ENCODE results near the gene SMIM24. TPM values are rescaled to one million over a fixed set of nuclear protein-coding genes. Genes with fewer than 3 reads are reported as not detected.
A peak's percentile ranks its signal among the peaks of the same experiment; 100 is the strongest.
"Not testable (repeated sequence)": the region's sequence is repeated elsewhere in the genome, so short reads cannot be mapped to it uniquely, and the experiment has no call there.

Gene SMIM24
- total and polyA plus RNA-seq, 11 donors = 0.15 TPM; not detected in 10

DNA sequence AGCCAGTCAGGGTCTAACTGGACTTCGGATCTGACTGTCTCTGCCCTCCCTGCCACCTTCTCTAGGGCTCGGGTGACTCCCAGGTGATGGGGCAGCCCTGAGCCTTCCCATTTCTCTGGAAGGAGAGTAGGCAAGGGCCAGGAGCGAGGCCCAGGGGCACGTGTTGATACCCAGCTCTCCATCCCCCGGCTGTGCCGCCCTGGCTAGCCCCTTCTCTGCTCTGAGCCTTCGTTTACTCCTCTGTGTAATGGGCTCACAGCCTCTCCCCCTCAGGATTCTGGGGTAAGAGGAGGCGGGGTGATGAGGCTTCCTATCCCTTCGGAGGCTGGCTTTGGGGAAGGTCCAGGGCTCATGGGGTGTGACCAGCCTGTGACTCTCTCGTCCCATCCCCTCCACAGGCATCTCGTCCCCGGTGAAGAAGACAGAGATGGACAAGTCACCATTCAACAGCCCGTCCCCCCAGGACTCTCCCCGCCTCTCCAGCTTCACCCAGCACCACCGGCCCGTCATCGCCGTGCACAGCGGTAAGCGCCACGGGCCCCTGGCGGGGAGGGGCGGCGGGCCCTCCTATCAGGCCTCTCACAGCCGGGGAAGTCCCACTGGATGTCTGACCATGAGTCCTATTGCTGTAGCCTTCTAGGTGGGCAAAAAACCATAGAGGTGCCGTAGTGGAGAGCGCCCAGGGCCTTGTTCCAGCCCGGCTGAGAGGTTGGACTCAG lies 31.6 kb downstream of the SMIM24 start:
- H3K27ac ChIP-seq = peak overlapping the region in 3 of 12 donors; percentile 15 to 92 (median 25)
- 93 to 95% (median 94%) methylated on average over 21 to 28 of the region's 28 CpGs for WGBS, 4 donors
- ATAC-seq = no peak
- intact Hi-C loops (cut with DNase I) = no loop called here
- no peak overlapping the region for H3K4me3 ChIP-seq
- no peaks in the 10 kb centered on the region for H3K9me3 ChIP-seq
- H3K36me3 ChIP-seq = peaks cover 3 to 86% (median 71%) of the 10 kb centered on the region in 9 donors
- DNase-seq = no peak
- H3K27me3 ChIP-seq = no peaks in the 10 kb centered on the region
- TF ChIP-seq POLR2A (IDR thresholded peaks at IDR 0.05) = no peak
- peaks cover 9 to 43% (median 31%) of the 10 kb centered on the region in 12 donors for H3K4me1 ChIP-seq

DNA sequence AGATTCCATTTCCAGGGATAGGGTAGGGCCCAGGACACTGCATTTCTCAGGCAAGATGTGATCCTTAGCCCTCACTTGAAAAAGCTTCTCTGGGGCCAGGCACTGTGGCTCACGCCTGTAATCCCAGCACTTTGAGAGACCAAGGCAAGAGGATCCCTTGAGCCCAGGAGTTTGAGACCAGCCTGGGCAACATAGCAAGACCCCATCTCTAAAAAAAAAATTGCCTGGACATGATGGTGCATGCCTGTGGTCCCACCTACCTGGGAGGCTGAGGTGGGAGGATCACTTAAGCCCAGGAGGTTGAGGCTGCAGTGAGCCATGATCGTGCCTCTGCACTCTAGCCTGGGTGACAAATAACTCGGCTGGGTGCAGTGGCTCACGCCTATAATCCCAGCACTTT lies 33.7 kb downstream of the SMIM24 start:
- H3K4me3 ChIP-seq; ATAC-seq; DNase-seq; H3K27me3 ChIP-seq; intact Hi-C loops (cut with DNase I); H3K9me3 ChIP-seq: not testable (repeated sequence)
- Histone ChIP-seq H3K36me3 (peaks cover 0 to 69% (median 54%) of the 10 kb centered on the region in 9 donors), H3K27ac (peak overlapping the region in 3 of 12 donors; percentile 3 to 53 (median 14)), H3K4me1 (peaks cover 9 to 50% (median 38%) of the 10 kb centered on the region in 12 donors)
- WGBS, 4 donors = 95 to 98% (median 97%) methylated on average over 4 of the region's 4 CpGs

DNA sequence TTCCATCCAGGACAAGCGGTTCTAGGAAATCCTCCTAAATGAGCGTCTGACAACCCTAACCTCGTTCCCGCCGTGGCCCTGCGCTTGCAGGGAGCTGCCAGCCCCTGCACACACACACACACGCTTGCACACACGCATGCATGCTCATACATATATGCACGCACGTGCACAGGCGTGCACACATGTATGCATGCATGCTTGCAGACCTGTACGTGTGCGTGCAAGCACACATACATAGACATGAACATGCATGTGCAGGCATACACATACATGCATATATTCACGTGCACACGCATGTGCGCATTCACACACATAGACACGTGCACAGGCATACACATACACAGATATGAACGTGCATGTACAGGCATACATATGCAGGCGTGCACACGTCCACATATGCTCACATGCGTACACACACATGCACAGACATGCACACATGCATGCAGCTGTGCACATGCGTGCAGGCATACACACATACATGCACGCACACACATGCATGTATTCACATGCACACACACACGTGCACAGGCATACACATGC lies 35.6 kb downstream of the SMIM24 start:
- ATAC-seq (peak in 1 of 4 donors; percentile 1), DNase-seq (no peak)
- Histone ChIP-seq H3K4me1 (peaks cover 9 to 47% (median 32%) of the 10 kb centered on the region in 12 donors), H3K27ac (peak overlapping the region in 7 of 12 donors; percentile 14 to 78 (median 47)), H3K9me3 (no peaks in the 10 kb centered on the region), H3K27me3 (no peaks in the 10 kb centered on the region), H3K4me3 (no peak overlapping the region), H3K36me3 (peaks cover 0 to 63% (median 42%) of the 10 kb centered on the region in 9 donors)
- intact Hi-C loops (cut with DNase I) = no loop called here
- TF ChIP-seq, protein P1, sequence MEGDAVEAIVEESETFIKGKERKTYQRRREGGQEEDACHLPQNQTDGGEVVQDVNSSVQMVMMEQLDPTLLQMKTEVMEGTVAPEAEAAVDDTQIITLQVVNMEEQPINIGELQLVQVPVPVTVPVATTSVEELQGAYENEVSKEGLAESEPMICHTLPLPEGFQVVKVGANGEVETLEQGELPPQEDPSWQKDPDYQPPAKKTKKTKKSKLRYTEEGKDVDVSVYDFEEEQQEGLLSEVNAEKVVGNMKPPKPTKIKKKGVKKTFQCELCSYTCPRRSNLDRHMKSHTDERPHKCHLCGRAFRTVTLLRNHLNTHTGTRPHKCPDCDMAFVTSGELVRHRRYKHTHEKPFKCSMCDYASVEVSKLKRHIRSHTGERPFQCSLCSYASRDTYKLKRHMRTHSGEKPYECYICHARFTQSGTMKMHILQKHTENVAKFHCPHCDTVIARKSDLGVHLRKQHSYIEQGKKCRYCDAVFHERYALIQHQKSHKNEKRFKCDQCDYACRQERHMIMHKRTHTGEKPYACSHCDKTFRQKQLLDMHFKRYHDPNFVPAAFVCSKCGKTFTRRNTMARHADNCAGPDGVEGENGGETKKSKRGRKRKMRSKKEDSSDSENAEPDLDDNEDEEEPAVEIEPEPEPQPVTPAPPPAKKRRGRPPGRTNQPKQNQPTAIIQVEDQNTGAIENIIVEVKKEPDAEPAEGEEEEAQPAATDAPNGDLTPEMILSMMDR (IDR thresholded peaks at IDR 0.05) = no peak
- no peak for TF ChIP-seq POLR2A (IDR thresholded peaks at IDR 0.05)
- WGBS, 4 donors = 52 to 63% (median 57%) methylated on average over 19 to 24 of the region's 24 CpGs

DNA sequence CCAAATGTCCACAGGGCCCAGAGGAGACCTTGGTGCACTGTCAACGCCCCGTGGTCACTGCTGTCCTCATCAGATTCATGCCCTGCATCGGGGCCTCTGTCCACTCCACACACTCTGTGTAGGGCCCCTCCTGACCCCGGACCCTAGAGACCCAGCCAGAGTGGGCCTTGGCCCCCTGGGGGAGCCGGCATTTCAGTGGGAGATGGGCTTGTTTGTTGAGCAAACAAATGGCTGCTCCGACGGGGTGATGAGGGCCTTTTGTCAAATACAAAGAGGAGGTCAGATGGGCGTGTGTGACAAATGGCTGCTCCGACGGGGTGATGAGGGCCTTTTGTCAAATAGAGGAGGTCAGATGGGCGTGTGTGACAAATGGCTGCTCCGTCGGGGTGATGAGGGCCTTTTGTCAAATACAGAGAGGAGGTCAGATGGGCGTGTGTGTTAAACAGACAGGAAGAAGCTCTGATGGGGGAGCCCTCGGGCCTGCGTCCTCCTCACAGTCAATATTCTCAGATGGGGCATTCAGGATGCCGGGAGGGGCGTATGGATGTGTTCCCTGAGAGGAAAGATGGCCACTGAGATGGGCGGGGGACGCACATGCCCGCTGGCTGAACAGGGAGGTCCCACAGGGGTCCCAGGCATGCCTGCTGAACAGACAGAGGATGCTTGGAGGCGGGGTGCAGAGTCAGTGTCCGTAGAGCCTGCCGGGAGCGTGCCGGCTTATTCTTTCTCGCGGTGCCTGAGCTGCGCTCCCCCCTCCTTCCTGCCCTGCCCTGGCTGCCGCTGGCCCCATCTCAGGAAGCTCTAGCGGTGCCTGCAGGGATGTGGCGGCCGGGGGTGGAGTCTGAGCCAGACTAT lies 36.3 kb downstream of the SMIM24 start:
- WGBS, 4 donors = 27 to 36% (median 30%) methylated on average over 28 to 33 of the region's 33 CpGs
- H3K4me3 ChIP-seq = peak overlapping the region in 3 of 12 donors; percentile 1 to 22 (median 8)
- H3K27me3 ChIP-seq = no peaks in the 10 kb centered on the region
- H3K36me3 ChIP-seq = peaks cover 0 to 57% (median 35%) of the 10 kb centered on the region in 9 donors
- TF ChIP-seq POLR2A (IDR thresholded peaks at IDR 0.05) = peak in 1 of 2 donors; percentile 25
- TF ChIP-seq, protein P1 (IDR thresholded peaks at IDR 0.05) = no peak
- intact Hi-C loops (cut with DNase I) = no loop called here
- H3K9me3 ChIP-seq = no peaks in the 10 kb centered on the region
- ATAC-seq = peak; percentile 81 to 93 (median 88)
- peaks cover 9 to 47% (median 32%) of the 10 kb centered on the region in 12 donors for H3K4me1 ChIP-seq
- DNase-seq = peak; percentile 79 to 84 (median 80)
- H3K27ac ChIP-seq = peak overlapping the region; percentile 44 to 85 (median 72)

Data from heart left ventricle (tissue), 16 donors.